Eye (tissue), 1 donor: Measurements from ENCODE around the gene SCARF2.
"Not testable (repeated sequence)": the region's sequence is repeated elsewhere in the genome, so short reads cannot be mapped to it uniquely, and the experiment has no call there.

Source experiments
- DNase-seq: peaks from one replicate; pipeline ENCODE4 v3.0.0-alpha.2; 2015

Gene SCARF2

DNA sequence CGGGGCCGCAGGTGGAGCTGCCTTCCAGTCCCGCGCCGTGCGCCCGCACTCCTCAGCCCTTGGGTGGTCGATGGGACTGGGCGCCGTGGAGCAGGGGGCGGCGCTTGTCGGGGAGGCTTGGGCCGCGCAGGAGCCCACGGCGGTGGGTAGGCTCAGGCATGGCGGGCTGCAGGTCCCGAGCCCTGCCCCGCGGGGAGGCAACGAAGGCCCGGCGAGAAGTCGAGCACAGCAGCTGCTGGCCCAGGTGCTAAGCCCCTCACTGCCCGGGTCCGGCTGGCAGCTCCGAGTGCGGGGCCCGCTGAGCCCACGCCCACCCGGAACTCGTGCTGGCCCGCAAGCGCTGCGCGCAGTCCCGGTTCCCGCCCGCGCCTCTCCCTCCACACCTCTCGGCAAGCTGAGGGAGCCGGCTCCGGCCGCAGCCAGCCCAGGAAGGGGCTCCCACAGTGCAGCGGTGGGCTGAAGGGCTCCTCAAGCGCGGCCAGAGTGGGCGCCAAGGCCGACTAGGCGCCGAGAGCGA, 45.2 kb downstream of the SCARF2 start:
- not testable (repeated sequence) for DNase-seq

- DNase-seq: no peak
Observed at GRCh38 chr22:20391222-20391621, 46.4 kb downstream of the SCARF2 start.

- DNase-seq: no peak
Observed at GRCh38 chr22:20390394-20390907, 47.2 kb downstream of the SCARF2 start.

GRCh38 chr22:20389288-20389687, 48.3 kb downstream of the SCARF2 start:
- DNase-seq: no peak

DNA sequence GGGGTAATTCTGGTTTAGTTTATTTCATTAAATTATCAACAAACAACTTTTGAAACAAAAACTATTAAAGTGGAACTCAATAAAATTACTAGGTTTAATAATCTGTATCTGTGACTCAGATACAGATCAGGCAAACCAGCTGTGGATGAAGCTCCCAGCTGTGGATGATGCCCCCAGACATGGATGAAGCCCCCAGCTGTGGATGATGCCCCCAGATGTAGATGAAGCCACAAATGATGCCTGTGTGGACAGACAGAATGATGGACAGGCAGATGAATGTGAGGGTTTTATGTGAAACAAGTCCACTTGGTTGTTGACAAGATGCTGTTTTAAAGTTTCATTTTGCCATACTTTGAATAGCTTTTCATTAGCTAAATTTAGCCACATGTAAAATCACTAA, 49.4 kb downstream of the SCARF2 start:
- DNase-seq: no peak

GRCh38 chr22:20386972-20387371, 50.7 kb downstream of the SCARF2 start:
- DNase-seq: no peak

DNA sequence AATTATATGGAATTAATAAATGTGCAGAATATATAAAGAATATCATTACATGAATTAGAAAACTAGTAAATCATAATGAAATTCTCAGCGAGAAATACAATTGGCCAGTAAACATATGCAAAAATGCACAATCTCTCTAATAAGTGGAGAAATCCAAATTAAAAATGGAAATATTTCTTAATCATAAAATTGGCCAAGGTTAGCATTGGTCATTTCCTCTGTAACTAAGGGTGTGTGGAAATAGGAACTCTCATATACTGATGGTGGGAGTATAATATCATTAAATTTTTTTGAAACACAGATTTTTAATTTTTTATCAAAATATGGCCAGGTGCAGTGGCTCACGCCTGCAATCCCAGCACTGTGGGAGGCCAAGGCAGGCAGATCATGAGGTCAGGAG, 51.3 kb downstream of the SCARF2 start:
- no peak for DNase-seq

- DNase-seq: no peak
Observed at GRCh38 chr22:20384865-20385264, 52.8 kb downstream of the SCARF2 start.

- no peak for DNase-seq
Observed at GRCh38 chr22:20384171-20384570, 53.5 kb downstream of the SCARF2 start.

DNA sequence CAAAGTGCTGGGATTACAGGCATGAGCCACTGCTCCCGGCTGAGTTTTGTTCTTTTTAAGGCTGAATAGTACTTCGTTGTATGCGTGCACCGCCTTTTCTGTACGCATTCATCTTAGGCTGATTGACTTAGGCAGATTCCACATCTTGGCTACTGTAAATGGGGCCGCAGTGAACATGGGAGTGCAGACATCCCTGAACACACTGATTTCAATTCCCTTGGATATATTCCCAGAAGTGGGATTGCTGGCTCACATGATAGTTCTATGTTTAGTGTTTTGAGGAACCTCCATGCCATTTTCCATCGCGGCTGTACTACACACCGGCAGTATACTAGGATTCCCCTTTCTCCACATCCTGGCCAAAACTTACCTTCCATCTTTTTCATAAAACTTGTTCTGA, 54.1 kb downstream of the SCARF2 start:
- DNase-seq: no peak

DNA sequence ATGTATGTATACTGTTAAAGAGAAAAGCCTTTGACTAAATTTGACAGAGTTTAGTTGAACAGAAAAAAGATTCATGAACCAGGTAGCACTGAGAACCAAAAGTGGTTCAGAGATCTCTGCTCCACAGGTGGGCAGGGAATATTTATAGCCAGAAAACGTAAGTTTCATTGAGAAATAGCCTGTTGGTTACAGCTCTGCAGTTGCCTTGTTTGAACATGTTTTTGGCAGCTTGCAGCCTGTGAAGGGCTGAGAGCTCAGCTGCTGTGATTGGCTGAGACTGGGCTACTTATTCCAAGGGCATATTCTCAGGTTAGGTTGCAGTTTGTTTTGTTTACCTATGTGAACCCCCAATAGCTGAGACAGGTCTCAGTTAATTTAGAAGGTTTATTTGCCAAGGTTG, 57.1 kb downstream of the SCARF2 start:
- no peak for DNase-seq

- not testable (repeated sequence) for DNase-seq
Observed at GRCh38 chr22:20378684-20379083, 58.9 kb downstream of the SCARF2 start.

- DNase-seq: no peak
Observed at GRCh38 chr22:20378110-20378509, 59.5 kb downstream of the SCARF2 start.

GRCh38 chr22:20376983-20377382, 60.6 kb downstream of the SCARF2 start:
- not testable (repeated sequence) for DNase-seq

DNA sequence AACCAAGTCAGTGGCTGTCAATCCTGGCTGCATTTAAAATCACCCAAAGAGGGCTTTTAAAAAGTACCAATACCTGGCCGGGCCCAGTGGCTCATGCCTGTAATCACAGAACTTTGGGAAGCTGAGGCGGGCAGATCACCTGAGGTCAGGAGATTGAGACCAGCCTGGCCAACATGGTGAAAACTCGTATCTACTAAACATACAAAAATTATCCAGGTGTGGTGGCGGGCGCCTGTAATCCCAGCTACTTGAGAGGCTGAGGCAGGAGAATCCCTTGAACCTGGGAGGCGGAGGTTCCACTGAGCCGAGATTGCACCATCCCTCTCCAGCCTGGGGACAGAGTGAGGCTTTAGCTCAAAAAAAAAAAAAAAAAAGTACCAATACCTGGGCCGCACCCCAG, 61.3 kb downstream of the SCARF2 start:
- not testable (repeated sequence) for DNase-seq
